HFF-Myc (cell line): ENCODE results near the gene DLG1.

Experiments
- DNase-seq: peaks from one replicate; pipeline ENCODE4 v3.0.0-alpha.2; 2011; ENCODE audit warnings: low read depth; ENCODE audit errors: extremely low read depth
- H3K4me3 ChIP-seq: replicated peaks from 2 replicates; pipeline ENCODE4 v1.5.1; 2011; ENCODE audit warnings: low read depth, mild to moderate bottlenecking, control low read depth, low read length
- TF ChIP-seq, protein P1 (sequence below): IDR thresholded peaks from 2 replicates; pipeline ENCODE4 v1.5.1; 2012; ENCODE audit warnings: mild to moderate bottlenecking, low read depth, low read length, control low read depth; ENCODE audit errors: missing control alignments

The DLG1 gene

DNA sequence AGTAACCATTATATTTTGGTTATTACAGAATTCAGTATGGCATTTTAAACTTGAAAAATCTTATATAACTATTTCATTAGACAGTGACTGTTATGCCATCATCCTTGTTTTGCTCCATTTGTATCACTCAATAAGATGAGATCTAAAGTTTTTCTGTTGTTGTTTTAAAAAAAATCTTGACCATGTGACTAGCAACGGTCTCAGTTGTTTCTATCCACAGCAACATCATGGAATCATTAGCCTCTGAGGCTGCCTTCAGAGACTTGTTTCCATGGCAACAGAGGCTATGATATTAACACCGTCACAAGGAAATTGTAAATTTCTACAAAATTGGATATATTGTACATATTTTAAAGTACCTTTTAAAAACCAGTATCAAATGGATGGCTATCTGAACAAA, 129.8 kb downstream of the DLG1 start:
- DNase-seq: peak; percentile 60
- H3K4me3 ChIP-seq: no peak overlapping the region
- TF ChIP-seq, protein P1, sequence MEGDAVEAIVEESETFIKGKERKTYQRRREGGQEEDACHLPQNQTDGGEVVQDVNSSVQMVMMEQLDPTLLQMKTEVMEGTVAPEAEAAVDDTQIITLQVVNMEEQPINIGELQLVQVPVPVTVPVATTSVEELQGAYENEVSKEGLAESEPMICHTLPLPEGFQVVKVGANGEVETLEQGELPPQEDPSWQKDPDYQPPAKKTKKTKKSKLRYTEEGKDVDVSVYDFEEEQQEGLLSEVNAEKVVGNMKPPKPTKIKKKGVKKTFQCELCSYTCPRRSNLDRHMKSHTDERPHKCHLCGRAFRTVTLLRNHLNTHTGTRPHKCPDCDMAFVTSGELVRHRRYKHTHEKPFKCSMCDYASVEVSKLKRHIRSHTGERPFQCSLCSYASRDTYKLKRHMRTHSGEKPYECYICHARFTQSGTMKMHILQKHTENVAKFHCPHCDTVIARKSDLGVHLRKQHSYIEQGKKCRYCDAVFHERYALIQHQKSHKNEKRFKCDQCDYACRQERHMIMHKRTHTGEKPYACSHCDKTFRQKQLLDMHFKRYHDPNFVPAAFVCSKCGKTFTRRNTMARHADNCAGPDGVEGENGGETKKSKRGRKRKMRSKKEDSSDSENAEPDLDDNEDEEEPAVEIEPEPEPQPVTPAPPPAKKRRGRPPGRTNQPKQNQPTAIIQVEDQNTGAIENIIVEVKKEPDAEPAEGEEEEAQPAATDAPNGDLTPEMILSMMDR: no peak

DNA sequence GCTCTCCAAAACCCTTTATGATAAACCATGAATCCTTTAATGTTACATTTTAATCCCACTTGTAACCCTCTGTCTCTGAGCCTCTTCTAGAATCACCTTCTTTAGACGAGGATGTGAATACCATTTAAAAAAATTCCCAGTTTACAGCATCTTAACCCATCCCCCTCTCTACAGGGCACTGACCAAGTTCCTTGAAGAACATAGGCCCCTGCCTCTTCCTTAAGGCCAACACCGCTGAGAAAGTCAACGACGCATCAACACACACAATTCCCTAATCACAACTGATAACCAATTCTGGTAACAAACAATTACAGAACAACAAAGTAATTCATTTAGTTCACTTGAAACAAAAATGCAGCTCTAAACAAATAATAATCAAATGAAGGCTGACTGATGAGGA, 130.3 kb downstream of the DLG1 start:
- TF ChIP-seq, protein P1: no peak
- H3K4me3 ChIP-seq: no peak overlapping the region
- DNase-seq: no peak

DNA sequence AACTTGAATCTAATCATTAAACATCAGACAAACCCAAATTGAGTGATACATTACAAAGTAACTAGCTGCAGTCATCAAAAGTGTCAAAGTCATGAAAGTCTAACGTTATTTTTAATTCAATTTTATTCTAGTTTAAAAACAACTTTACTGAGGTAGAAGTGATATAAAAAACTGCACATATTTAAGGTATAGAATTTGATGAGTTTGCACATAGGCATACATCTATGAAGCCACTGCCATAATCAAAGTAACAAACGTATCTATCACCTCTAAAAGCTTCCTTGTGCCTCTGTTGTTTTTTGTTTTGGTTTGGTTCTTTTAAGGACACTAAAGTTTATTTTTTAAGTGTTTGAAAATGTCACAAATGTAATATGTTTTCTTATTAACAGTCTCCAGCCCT, 130.9 kb downstream of the DLG1 start:
- no peak overlapping the region for H3K4me3 ChIP-seq
- TF ChIP-seq, protein P1: no peak
- DNase-seq: no peak

DNA sequence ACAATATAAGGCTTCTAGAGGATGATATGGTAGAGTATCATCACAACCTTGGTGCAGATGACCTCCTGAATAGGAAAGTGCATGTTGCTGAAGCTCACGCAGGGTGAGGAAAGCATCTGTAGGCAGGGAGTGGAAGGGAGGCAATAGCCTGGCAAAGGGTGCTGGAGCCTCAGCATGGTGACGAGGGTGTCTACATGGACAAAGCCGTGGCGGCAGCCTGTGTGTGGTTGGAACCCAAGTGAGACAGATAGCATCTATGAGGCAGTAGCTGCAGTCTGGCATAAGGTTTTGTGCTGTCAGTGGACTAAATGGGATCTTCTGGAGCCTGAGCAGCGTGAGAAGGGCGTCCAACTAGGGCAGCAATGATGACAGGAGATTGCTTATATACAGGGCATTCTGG, 132.5 kb downstream of the DLG1 start:
- no peak overlapping the region for H3K4me3 ChIP-seq
- TF ChIP-seq, protein P1: no peak
- no peak for DNase-seq

DNA sequence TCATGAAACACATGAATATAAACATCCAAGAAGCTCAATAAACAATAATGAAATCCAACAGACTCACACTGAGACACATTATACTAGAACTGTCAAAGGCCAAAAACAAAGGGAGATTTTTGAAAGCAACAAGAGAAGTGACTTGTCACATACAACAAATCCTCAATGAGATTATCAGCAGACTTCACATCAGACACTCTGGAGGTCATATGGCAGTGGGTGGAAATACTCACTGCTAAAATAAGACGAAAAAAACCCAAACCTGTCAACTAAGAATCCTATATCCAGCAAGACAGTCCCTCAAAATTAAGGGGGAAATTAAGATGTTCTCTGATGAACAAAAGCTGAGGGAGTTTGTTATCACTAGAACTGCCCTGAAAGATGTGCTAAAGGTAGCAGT, 143.4 kb downstream of the DLG1 start:
- no peak for DNase-seq
- no peak overlapping the region for H3K4me3 ChIP-seq
- TF ChIP-seq, protein P1: no peak

DNA sequence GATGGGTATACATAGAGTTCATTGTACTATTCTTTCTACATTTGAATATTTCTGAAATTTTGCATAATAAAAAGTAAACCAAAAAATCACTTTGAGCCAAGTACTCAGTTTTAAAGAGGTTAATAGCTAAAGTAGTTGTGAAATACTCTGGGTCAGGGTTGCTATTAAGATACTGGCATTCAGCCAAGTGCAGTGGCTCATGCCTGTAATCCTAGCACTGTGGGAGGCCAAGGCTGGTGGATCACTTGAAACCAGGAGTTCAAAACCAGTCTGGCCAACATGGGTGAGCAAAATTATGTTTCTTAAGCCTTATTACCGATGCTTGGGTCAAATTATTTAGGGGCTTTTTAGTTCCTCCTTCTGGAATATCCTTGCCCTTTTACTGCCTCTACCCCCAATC, 146.8 kb downstream of the DLG1 start:
- no peak overlapping the region for H3K4me3 ChIP-seq
- TF ChIP-seq, protein P1: no peak
- peak; percentile 26 for DNase-seq

DNA sequence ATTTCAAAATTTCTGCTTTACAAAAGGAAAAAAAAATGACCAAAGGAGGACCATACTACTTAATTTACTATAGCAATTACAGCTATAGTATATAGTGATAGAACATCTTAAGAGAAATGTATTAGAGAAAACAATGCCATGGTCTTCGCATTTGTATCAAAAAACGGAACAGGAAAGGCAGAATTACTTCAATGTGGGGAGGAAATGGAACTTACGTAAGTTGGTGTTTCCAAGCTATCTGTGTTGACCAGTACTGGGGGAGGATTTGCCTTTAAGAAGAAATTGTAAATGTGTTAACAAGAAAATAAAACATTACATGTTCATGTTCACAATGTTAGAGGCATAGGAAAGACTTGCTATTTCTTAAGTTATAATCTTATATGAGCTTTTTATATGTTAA, 148.9 kb downstream of the DLG1 start:
- no peak for DNase-seq
- H3K4me3 ChIP-seq: no peak overlapping the region
- TF ChIP-seq, protein P1: no peak
